Calu3 (cell line): ENCODE measurements around the gene MGST2. TPM values are rescaled to one million over a fixed set of nuclear protein-coding genes. Genes with fewer than 3 reads are reported as not detected.

Source experiments
- BruUV-seq: library from RNA; stranded (reverse); fragments of 400-500 nt; replicated peaks from 2 replicates; lab custom pipeline; 2021; lab: Mats Ljungman, UMichigan
- CTCF ChIA-PET: fragments of 300-600 bp; sonication (Branson Sonifier 250); formaldehyde crosslinking; loops from one replicate; lab custom pipeline; 2022; ENCODE audit warnings: antibody characterized with exemption; lab: Charles Lee
- DNase-seq: peaks from one replicate; pipeline ENCODE4 v3.0.0; 2022
- H3K27ac Mint-ChIP-seq: one replicate; pipeline ENCODE4 v1.8.0; 2022; ENCODE audit warnings: mixed read lengths; ENCODE audit not compliant: unreplicated experiment
- H3K27me3 Mint-ChIP-seq: one replicate; pipeline ENCODE4 v1.8.0; 2022; ENCODE audit warnings: mixed read lengths; ENCODE audit not compliant: unreplicated experiment
- H3K36me3 Mint-ChIP-seq: one replicate; pipeline ENCODE4 v1.8.0; 2022; ENCODE audit warnings: mild to moderate bottlenecking, moderate library complexity, mixed read lengths; ENCODE audit not compliant: insufficient read depth, unreplicated experiment
- H3K4me1 Mint-ChIP-seq: one replicate; pipeline ENCODE4 v1.8.0; 2022; ENCODE audit warnings: mild to moderate bottlenecking, low read depth, mixed read lengths; ENCODE audit not compliant: unreplicated experiment
- H3K4me3 Mint-ChIP-seq: one replicate; pipeline ENCODE4 v1.8.0; 2022; ENCODE audit warnings: mild to moderate bottlenecking, low read depth, moderate library complexity, mixed read lengths; ENCODE audit not compliant: unreplicated experiment
- H3K9me3 Mint-ChIP-seq: one replicate; pipeline ENCODE4 v1.8.0; 2022; ENCODE audit warnings: low read depth, mixed read lengths; ENCODE audit not compliant: unreplicated experiment
- CTCF ChIP-seq: fragments of 200-600 bp; IDR thresholded peaks from one replicate; pipeline ENCODE4 v1.8.0; 2022; ENCODE audit warnings: antibody characterized with exemption; ENCODE audit not compliant: unreplicated experiment
- intact Hi-C: fragments of 100-400 bp; cut with micrococcal nuclease; formaldehyde crosslinking; loops from one replicate; pipeline ENCODE4 v1.10.0; 2022; ENCODE audit not compliant: unreplicated experiment
- total RNA-seq: library from RNA; stranded (reverse); gene quantifications from 2 replicates; pipeline ENCODE4 v1.2.3, GENCODE V29; 2022

MGST2 gene
- total RNA-seq, 1 experiment from 2014 or later = 31.9 TPM

- no peaks in the 10 kb centered on the region for H3K36me3 Mint-ChIP-seq
- H3K4me1 Mint-ChIP-seq = no peaks in the 10 kb centered on the region
- no peak for DNase-seq
- intact Hi-C loops = loop anchor here (5.0 kb wide), 1 partner anchor 48 kb away; no protein-coding TSS in a partner anchor
- no TSS peak for BruUV-seq
- no peak overlapping the region for H3K4me3 Mint-ChIP-seq
- H3K27me3 Mint-ChIP-seq = no peaks in the 10 kb centered on the region
- TF ChIP-seq CTCF = no peak
- CTCF ChIA-PET = interaction anchor here (1.1 kb wide), 1 partner anchor 48 kb away, joined by 5 read pairs; no protein-coding TSS in a partner anchor
- H3K9me3 Mint-ChIP-seq = no peaks in the 10 kb centered on the region
- no peak overlapping the region for H3K27ac Mint-ChIP-seq
These were observed 39.4 kb downstream of the MGST2 start for GRCh38 chr4:139704915-139705485.

- Mint-ChIP-seq H3K9me3 (no peaks in the 10 kb centered on the region), H3K4me3 (no peak overlapping the region), H3K4me1 (no peaks in the 10 kb centered on the region), H3K36me3 (no peaks in the 10 kb centered on the region), H3K27ac (no peak overlapping the region), H3K27me3 (no peaks in the 10 kb centered on the region)
- CTCF ChIA-PET = no interaction called here
- no peak for DNase-seq
- no peak for TF ChIP-seq CTCF
- BruUV-seq = no TSS peak
- intact Hi-C loops = no loop called here
These were observed 44.0 kb downstream of the MGST2 start for GRCh38 chr4:139709660-139710059.

GRCh38 chr4:139710073-139710472 lies 44.5 kb downstream of the MGST2 start:
- TF ChIP-seq CTCF = no peak
- H3K27ac Mint-ChIP-seq = no peak overlapping the region
- no peak for DNase-seq
- intact Hi-C loops = no loop called here
- H3K36me3 Mint-ChIP-seq = no peaks in the 10 kb centered on the region
- CTCF ChIA-PET = no interaction called here
- no peak overlapping the region for H3K4me3 Mint-ChIP-seq
- H3K27me3 Mint-ChIP-seq = no peaks in the 10 kb centered on the region
- BruUV-seq = no TSS peak
- no peaks in the 10 kb centered on the region for H3K9me3 Mint-ChIP-seq
- H3K4me1 Mint-ChIP-seq = no peaks in the 10 kb centered on the region

GRCh38 chr4:139711461-139711860 lies 45.8 kb downstream of the MGST2 start:
- Mint-ChIP-seq H3K27ac (no peak overlapping the region), H3K9me3 (no peaks in the 10 kb centered on the region), H3K4me1 (no peaks in the 10 kb centered on the region), H3K36me3 (no peaks in the 10 kb centered on the region), H3K27me3 (no peaks in the 10 kb centered on the region), H3K4me3 (no peak overlapping the region)
- intact Hi-C loops = no loop called here
- CTCF ChIA-PET = no interaction called here
- no peak for TF ChIP-seq CTCF
- DNase-seq = no peak
- no TSS peak for BruUV-seq
